T-helper 2 cell treated with Interferon-gamma antibody and Interleukin-4, amounts not matched to agents 5 μg/mL and 100 μg/mL, for 36 hours (primary cell): ENCODE measurements around the gene CHST11.

ENCODE experiments used
- DNase-seq: peaks from one replicate; pipeline ENCODE4 v3.0.0; 2021; ENCODE audit warnings: low spot score
- H3K27ac Mint-ChIP-seq: one replicate; pipeline ENCODE4 v1.8.0; 2021; ENCODE audit warnings: mild to moderate bottlenecking, mixed read lengths
- H3K27me3 Mint-ChIP-seq: one replicate; pipeline ENCODE4 v1.8.0; 2021; ENCODE audit warnings: low read depth, mixed read lengths
- H3K36me3 Mint-ChIP-seq: one replicate; pipeline ENCODE4 v1.8.0; 2021; ENCODE audit warnings: low read depth, mixed read lengths
- H3K4me1 Mint-ChIP-seq: one replicate; pipeline ENCODE4 v1.8.0; 2021; ENCODE audit warnings: low read depth, mixed read lengths
- H3K4me3 Mint-ChIP-seq: one replicate; pipeline ENCODE4 v1.8.0; 2022; ENCODE audit warnings: mild to moderate bottlenecking, moderate library complexity, mixed read lengths
- H3K9me3 Mint-ChIP-seq: one replicate; pipeline ENCODE4 v1.8.0; 2021; ENCODE audit warnings: mixed read lengths

The CHST11 gene

GRCh38 chr12:104692557-104693218 lies 235.9 kb downstream of the CHST11 start:
- DNase-seq: no peak
- Mint-ChIP-seq H3K27ac (peak overlapping the region; percentile 45), H3K4me3 (no peak overlapping the region), H3K4me1 (peaks cover 69% of the 10 kb centered on the region), H3K9me3 (peaks cover 5% of the 10 kb centered on the region), H3K36me3 (peaks cover 48% of the 10 kb centered on the region), H3K27me3 (no peaks in the 10 kb centered on the region)

GRCh38 chr12:104693493-104693892 lies 236.7 kb downstream of the CHST11 start:
- Mint-ChIP-seq H3K27ac (peak overlapping the region; percentile 8), H3K4me1 (peaks cover 69% of the 10 kb centered on the region), H3K9me3 (peaks cover 5% of the 10 kb centered on the region), H3K36me3 (peaks cover 53% of the 10 kb centered on the region), H3K27me3 (no peaks in the 10 kb centered on the region), H3K4me3 (peak overlapping the region; percentile 1)
- no peak for DNase-seq

GRCh38 chr12:104694161-104694560 lies 237.4 kb downstream of the CHST11 start:
- DNase-seq: no peak
- Mint-ChIP-seq H3K9me3 (peaks cover 5% of the 10 kb centered on the region), H3K27me3 (no peaks in the 10 kb centered on the region), H3K4me3 (no peak overlapping the region), H3K4me1 (peaks cover 65% of the 10 kb centered on the region), H3K36me3 (peaks cover 51% of the 10 kb centered on the region), H3K27ac (peak overlapping the region; percentile 24)

GRCh38 chr12:104694711-104695110 lies 238.0 kb downstream of the CHST11 start:
- no peaks in the 10 kb centered on the region for H3K27me3 Mint-ChIP-seq
- peaks cover 64% of the 10 kb centered on the region for H3K4me1 Mint-ChIP-seq
- peak overlapping the region; percentile 64 for H3K27ac Mint-ChIP-seq
- DNase-seq: no peak
- H3K9me3 Mint-ChIP-seq: peaks cover 5% of the 10 kb centered on the region
- peaks cover 52% of the 10 kb centered on the region for H3K36me3 Mint-ChIP-seq
- H3K4me3 Mint-ChIP-seq: peak overlapping the region; percentile 48

- Mint-ChIP-seq H3K9me3 (peaks cover 5% of the 10 kb centered on the region), H3K4me1 (peaks cover 60% of the 10 kb centered on the region), H3K4me3 (peak overlapping the region; percentile 48), H3K36me3 (peaks cover 49% of the 10 kb centered on the region), H3K27ac (peak overlapping the region; percentile 64), H3K27me3 (no peaks in the 10 kb centered on the region)
- peak; percentile 88 for DNase-seq
These were observed 238.9 kb downstream of the CHST11 start for GRCh38 chr12:104695453-104696148.

GRCh38 chr12:104697186-104697585 lies 240.4 kb downstream of the CHST11 start:
- peaks cover 61% of the 10 kb centered on the region for H3K4me1 Mint-ChIP-seq
- DNase-seq: no peak
- H3K36me3 Mint-ChIP-seq: peaks cover 36% of the 10 kb centered on the region
- H3K4me3 Mint-ChIP-seq: no peak overlapping the region
- peaks cover 5% of the 10 kb centered on the region for H3K9me3 Mint-ChIP-seq
- no peak overlapping the region for H3K27ac Mint-ChIP-seq
- H3K27me3 Mint-ChIP-seq: no peaks in the 10 kb centered on the region

- Mint-ChIP-seq H3K36me3 (peaks cover 33% of the 10 kb centered on the region), H3K4me3 (no peak overlapping the region), H3K27ac (no peak overlapping the region), H3K9me3 (no peaks in the 10 kb centered on the region), H3K27me3 (no peaks in the 10 kb centered on the region), H3K4me1 (peaks cover 56% of the 10 kb centered on the region)
- DNase-seq: no peak
These were observed 242.1 kb downstream of the CHST11 start for GRCh38 chr12:104698871-104699270.

GRCh38 chr12:104699489-104700190 lies 242.9 kb downstream of the CHST11 start:
- Mint-ChIP-seq H3K4me1 (peaks cover 49% of the 10 kb centered on the region), H3K4me3 (peak overlapping the region; percentile 16), H3K36me3 (peaks cover 28% of the 10 kb centered on the region), H3K27ac (peak overlapping the region; percentile 28), H3K27me3 (no peaks in the 10 kb centered on the region), H3K9me3 (no peaks in the 10 kb centered on the region)
- peak; percentile 54 for DNase-seq

GRCh38 chr12:104700324-104700723 lies 243.6 kb downstream of the CHST11 start:
- Mint-ChIP-seq H3K9me3 (no peaks in the 10 kb centered on the region), H3K27ac (no peak overlapping the region), H3K4me1 (peaks cover 43% of the 10 kb centered on the region), H3K4me3 (no peak overlapping the region), H3K36me3 (peaks cover 28% of the 10 kb centered on the region), H3K27me3 (no peaks in the 10 kb centered on the region)
- no peak for DNase-seq

GRCh38 chr12:104701301-104701700 lies 244.6 kb downstream of the CHST11 start:
- H3K4me3 Mint-ChIP-seq: no peak overlapping the region
- no peaks in the 10 kb centered on the region for H3K9me3 Mint-ChIP-seq
- H3K27ac Mint-ChIP-seq: no peak overlapping the region
- peaks cover 28% of the 10 kb centered on the region for H3K36me3 Mint-ChIP-seq
- no peaks in the 10 kb centered on the region for H3K27me3 Mint-ChIP-seq
- peaks cover 36% of the 10 kb centered on the region for H3K4me1 Mint-ChIP-seq
- no peak for DNase-seq

- H3K36me3 Mint-ChIP-seq: peaks cover 25% of the 10 kb centered on the region
- no peaks in the 10 kb centered on the region for H3K9me3 Mint-ChIP-seq
- no peak for DNase-seq
- no peaks in the 10 kb centered on the region for H3K27me3 Mint-ChIP-seq
- no peak overlapping the region for H3K27ac Mint-ChIP-seq
- H3K4me3 Mint-ChIP-seq: no peak overlapping the region
- peaks cover 36% of the 10 kb centered on the region for H3K4me1 Mint-ChIP-seq
These were observed 245.0 kb downstream of the CHST11 start for GRCh38 chr12:104701756-104702155.

GRCh38 chr12:104702565-104703139 lies 245.9 kb downstream of the CHST11 start:
- H3K4me1 Mint-ChIP-seq: peaks cover 30% of the 10 kb centered on the region
- no peak overlapping the region for H3K4me3 Mint-ChIP-seq
- no peak for DNase-seq
- no peaks in the 10 kb centered on the region for H3K9me3 Mint-ChIP-seq
- H3K27ac Mint-ChIP-seq: no peak overlapping the region
- H3K27me3 Mint-ChIP-seq: no peaks in the 10 kb centered on the region
- H3K36me3 Mint-ChIP-seq: peaks cover 19% of the 10 kb centered on the region

GRCh38 chr12:104703372-104703771 lies 246.6 kb downstream of the CHST11 start:
- peaks cover 14% of the 10 kb centered on the region for H3K36me3 Mint-ChIP-seq
- no peaks in the 10 kb centered on the region for H3K9me3 Mint-ChIP-seq
- no peaks in the 10 kb centered on the region for H3K27me3 Mint-ChIP-seq
- no peak overlapping the region for H3K27ac Mint-ChIP-seq
- peaks cover 23% of the 10 kb centered on the region for H3K4me1 Mint-ChIP-seq
- H3K4me3 Mint-ChIP-seq: no peak overlapping the region
- DNase-seq: no peak
